ENCODE measurements around the gene TMEM176B. TPM values are rescaled to one million over a fixed set of nuclear protein-coding genes. Genes with fewer than 3 reads are reported as not detected.

TMEM176B gene
- total and polyA plus RNA-seq, 2 of the 13 experiments (the other 11 are each of a cell fraction or from before 2014, with no cell fraction given), result not detected

DNA sequence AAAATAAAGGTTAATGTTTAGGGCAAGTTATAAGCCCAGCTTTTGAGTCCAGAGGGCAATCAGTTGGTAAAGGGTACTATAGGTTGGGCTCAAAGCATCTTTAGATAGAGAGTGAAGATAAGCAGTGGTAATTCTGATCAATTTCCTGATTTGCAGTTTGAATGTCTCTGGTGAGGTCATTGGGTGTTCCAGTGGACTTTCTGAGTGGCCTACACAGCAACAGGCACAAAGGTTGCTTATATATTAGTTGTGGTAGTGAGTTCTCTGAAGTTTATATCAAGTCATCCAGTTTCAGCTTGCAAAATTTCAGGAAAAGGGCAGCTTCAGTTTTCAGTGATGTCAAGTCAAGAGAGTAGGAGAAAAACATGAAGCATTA lies 33.8 kb downstream of the TMEM176B start:
- Histone ChIP-seq H4K20me1 (ENCODE audit: insufficient read depth, low read length) (no peaks in the 10 kb centered on the region), H3K9ac (ENCODE audit: insufficient read depth, low read depth, low read length) (no peak overlapping the region), H3K36me3 (replicated peaks in 1 of 2; ENCODE audit: control insufficient read depth in 1 of 2, insufficient read depth in 2 of 2, low read length in 2 of 2) (no peaks in the 10 kb centered on the region), H3K4me1 (ENCODE audit: insufficient read depth, low read length) (peaks cover 25% of the 10 kb centered on the region), H3K4me2 (ENCODE audit: low read depth, low read length) (no peak overlapping the region), H3K27me3 (ENCODE audit: control insufficient read depth in 1 of 2, insufficient read depth in 2 of 2, low read length in 2 of 2) (no peaks in the 10 kb centered on the region), H3K4me3 (replicated peaks in 1 of 3; ENCODE audit: insufficient read depth in 1 of 3, low read depth in 2 of 3, low read length in 3 of 3) (no peak overlapping the region), H3K79me2 (ENCODE audit: insufficient read depth, low read length) (no peaks in the 10 kb centered on the region), H2AFZ (ENCODE audit: low read length) (no peak overlapping the region), H3K9me3 (ENCODE audit: low read length) (no peaks in the 10 kb centered on the region), H3K27ac (ENCODE audit: extremely low read length, insufficient read depth, low read length) (no peak overlapping the region)
- ATAC-seq (no peak), FAIRE-seq (no peak), DNase-seq (ENCODE audit: low spot score) (no peak)
- in situ Hi-C loops (cut with HindIII; ENCODE audit: extremely low pct_ligation_motif_present, low pct_unique_long_range_greater_than_20kb) (loop anchor here (25.0 kb wide), 1 partner anchor 479 kb away; no protein-coding TSS in a partner anchor), intact Hi-C loops (cut with micrococcal nuclease; ENCODE audit: unreplicated experiment) (no loop called here)
- ChIA-PET POLR2A (no interaction called here), CTCF (ENCODE audit: low intra/inter-chr PET ratio, low total read pairs) (no interaction called here)
- BruUV-seq (replicated peaks), result no TSS peak
- TF ChIP-seq, protein P1, sequence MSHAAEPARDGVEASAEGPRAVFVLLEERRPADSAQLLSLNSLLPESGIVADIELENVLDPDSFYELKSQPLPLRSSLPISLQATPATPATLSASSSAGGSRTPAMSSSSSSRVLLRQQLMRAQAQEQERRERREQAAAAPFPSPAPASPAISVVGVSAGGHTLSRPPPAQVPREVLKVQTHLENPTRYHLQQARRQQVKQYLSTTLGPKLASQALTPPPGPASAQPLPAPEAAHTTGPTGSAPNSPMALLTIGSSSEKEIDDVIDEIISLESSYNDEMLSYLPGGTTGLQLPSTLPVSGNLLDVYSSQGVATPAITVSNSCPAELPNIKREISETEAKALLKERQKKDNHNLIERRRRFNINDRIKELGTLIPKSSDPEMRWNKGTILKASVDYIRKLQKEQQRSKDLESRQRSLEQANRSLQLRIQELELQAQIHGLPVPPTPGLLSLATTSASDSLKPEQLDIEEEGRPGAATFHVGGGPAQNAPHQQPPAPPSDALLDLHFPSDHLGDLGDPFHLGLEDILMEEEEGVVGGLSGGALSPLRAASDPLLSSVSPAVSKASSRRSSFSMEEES (CRISPR knock-in tag; IDR thresholded peaks at IDR 0.05), result no peak
- TF ChIP-seq KMT2B (CRISPR knock-in tag; IDR thresholded peaks at IDR 0.05) (no peak), HOXA3 (CRISPR knock-in tag; IDR thresholded peaks at IDR 0.05) (no peak), RBM39 (IDR thresholded peaks at IDR 0.05; ENCODE audit: low read depth, low read length, poor library complexity, severe bottlenecking) (no peak)
- TF ChIP-seq, protein P2, sequence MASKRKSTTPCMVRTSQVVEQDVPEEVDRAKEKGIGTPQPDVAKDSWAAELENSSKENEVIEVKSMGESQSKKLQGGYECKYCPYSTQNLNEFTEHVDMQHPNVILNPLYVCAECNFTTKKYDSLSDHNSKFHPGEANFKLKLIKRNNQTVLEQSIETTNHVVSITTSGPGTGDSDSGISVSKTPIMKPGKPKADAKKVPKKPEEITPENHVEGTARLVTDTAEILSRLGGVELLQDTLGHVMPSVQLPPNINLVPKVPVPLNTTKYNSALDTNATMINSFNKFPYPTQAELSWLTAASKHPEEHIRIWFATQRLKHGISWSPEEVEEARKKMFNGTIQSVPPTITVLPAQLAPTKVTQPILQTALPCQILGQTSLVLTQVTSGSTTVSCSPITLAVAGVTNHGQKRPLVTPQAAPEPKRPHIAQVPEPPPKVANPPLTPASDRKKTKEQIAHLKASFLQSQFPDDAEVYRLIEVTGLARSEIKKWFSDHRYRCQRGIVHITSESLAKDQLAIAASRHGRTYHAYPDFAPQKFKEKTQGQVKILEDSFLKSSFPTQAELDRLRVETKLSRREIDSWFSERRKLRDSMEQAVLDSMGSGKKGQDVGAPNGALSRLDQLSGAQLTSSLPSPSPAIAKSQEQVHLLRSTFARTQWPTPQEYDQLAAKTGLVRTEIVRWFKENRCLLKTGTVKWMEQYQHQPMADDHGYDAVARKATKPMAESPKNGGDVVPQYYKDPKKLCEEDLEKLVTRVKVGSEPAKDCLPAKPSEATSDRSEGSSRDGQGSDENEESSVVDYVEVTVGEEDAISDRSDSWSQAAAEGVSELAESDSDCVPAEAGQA (IDR thresholded peaks at IDR 0.05; ENCODE audit: low read depth), result no peak
- TF ChIP-seq, protein P2 (CRISPR knock-in tag; IDR thresholded peaks at IDR 0.05; ENCODE audit: borderline replicate concordance), result no peak
